K562 (cell line): ENCODE results near the gene FTO. TPM values are rescaled to one million over a fixed set of nuclear protein-coding genes. Genes with fewer than 3 reads are reported as not detected.

ENCODE experiments used
- ARID2 ChIP-seq: fragments of 450-650 bp; IDR thresholded peaks from 2 replicates; pipeline ENCODE4 v1.6.1; 2017; ENCODE audit warnings: antibody characterized with exemption, mild to moderate bottlenecking
- CCAR2 ChIP-seq: fragments of 200-400 bp; formaldehyde crosslinking; IDR thresholded peaks from 2 replicates; pipeline ENCODE4 v1.6.1; 2017; ENCODE audit warnings: mild to moderate bottlenecking, low read depth, low read length
- HCFC1 ChIP-seq: IDR thresholded peaks from 2 replicates; pipeline ENCODE4 v1.6.1; 2012; ENCODE audit warnings: low read depth, low read length, improper control_type of control experiment
- HOXB6 ChIP-seq: fragments of 250-450 bp; sonication (Bioruptor Pico); IDR thresholded peaks from 2 replicates; pipeline ENCODE4 v1.5.1; 2022; ENCODE audit warnings: mild to moderate bottlenecking, borderline replicate concordance
- HSF4 ChIP-seq: fragments of 250-450 bp; sonication (Bioruptor Pico); IDR thresholded peaks from 2 replicates; pipeline ENCODE4 v2.1.2; 2022; ENCODE audit warnings: mild to moderate bottlenecking, moderate library complexity, borderline replicate concordance
- KLF1 ChIP-seq: fragments of 450-650 bp; IDR thresholded peaks from 2 replicates; pipeline ENCODE4 v1.6.1; 2016; ENCODE audit warnings: missing genetic modification characterization, missing compliant biosample characterization
- NR2C2 ChIP-seq, 2 experiments: fragments of 200-800 bp in 1 of 2; sonication (Bioruptor generic) in 1 of 2; sonication (generic) in 1 of 2; formaldehyde crosslinking in 1 of 2; IDR thresholded peaks; 2 replicates each; pipeline versions ENCODE4 v1.6.1 to v1.8.0; 2016 to 2022; ENCODE audit warnings: mild to moderate bottlenecking in 1 of 2, missing compliant biosample characterization in 1 of 2, missing genetic modification characterization in 1 of 2, missing genetic modification reagents in 1 of 2
- POLR2H ChIP-seq: IDR thresholded peaks from 2 replicates; pipeline ENCODE4 v1.6.1; 2016; ENCODE audit warnings: missing genetic modification characterization, low read depth, mild to moderate bottlenecking, control low read depth, missing compliant biosample characterization, moderate library complexity
- SMARCB1 ChIP-seq: IDR thresholded peaks from 2 replicates; pipeline ENCODE4 v1.6.1; 2011; ENCODE audit warnings: improper control_type of control experiment, low read depth; ENCODE audit not compliant: insufficient read length
- SMC3 ChIP-seq: conservative IDR thresholded peaks from 2 replicates; pipeline ENCODE4 v1.6.1; 2011; ENCODE audit warnings: low read depth, low read length, improper control_type of control experiment; ENCODE audit not compliant: insufficient read depth
- STAG1 ChIP-seq: sonication (generic); formaldehyde crosslinking; IDR thresholded peaks from 2 replicates; pipeline ENCODE4 v1.5.0; 2020; ENCODE audit warnings: missing genetic modification reagents, borderline replicate concordance
- ZNF197 ChIP-seq: fragments of 200-800 bp; sonication (Bioruptor generic); IDR thresholded peaks from 2 replicates; pipeline ENCODE4 v1.6.1; 2016; ENCODE audit warnings: low read depth, missing genetic modification characterization, missing compliant biosample characterization
- ZNF277 ChIP-seq: fragments of 250-450 bp; sonication (Bioruptor Pico); IDR thresholded peaks from 2 replicates; pipeline ENCODE4 v1.8.0; 2022; ENCODE audit warnings: inconsistent platforms, mild to moderate bottlenecking, moderate library complexity, borderline replicate concordance
- ZNF766 ChIP-seq: fragments of 200-800 bp; sonication (Bioruptor generic); conservative IDR thresholded peaks from 2 replicates; pipeline ENCODE4 v1.6.1; 2016; ENCODE audit warnings: missing genetic modification characterization, missing compliant biosample characterization
- polyA plus RNA-seq, 8 experiments: library from polyadenylated mRNA; depleted of rRNA in 4 of 8; stranded (reverse) in 5 of 8; unstranded in 3 of 8; fragments of >200 nt; fragmentation: Nextera tagmentation in 2 of 8; fragmentation: Illumina TruSeq in 1 of 8; extraction: Ambion mirVana in 2 of 8; extraction: Trizol in 1 of 8; gene quantifications; 2 replicates each; pipeline versions ENCODE4 v1.2.1 to v1.2.3, GENCODE V29; 2011 to 2014; ENCODE audit warnings: inconsistent platforms in 1 of 8, missing spikeins in 1 of 8
- total RNA-seq, 7 experiments: library from RNA; depleted of rRNA in 6 of 7; stranded (reverse); fragments of >200 nt in 6 of 7; fragmentation: Illumina TruSeq in 2 of 7; extraction: Trizol in 2 of 7; gene quantifications; 2 replicates each; pipeline versions ENCODE4 v1.2.1 to v1.2.3, GENCODE V29; 2011 to 2021; ENCODE audit warnings: low replicate concordance in 1 of 7
- TF ChIP-seq, protein P1 (sequence below): sonication (generic); formaldehyde crosslinking; IDR thresholded peaks from 2 replicates; pipeline ENCODE4 v1.9.0; 2022; ENCODE audit warnings: mild to moderate bottlenecking, missing genetic modification reagents

FTO gene
- total and polyA plus RNA-seq, 9 of the 15 experiments (the other 6 are each of a cell fraction or from before 2014, with no cell fraction given): 11.3 to 27.7 (median 25.5) TPM

DNA sequence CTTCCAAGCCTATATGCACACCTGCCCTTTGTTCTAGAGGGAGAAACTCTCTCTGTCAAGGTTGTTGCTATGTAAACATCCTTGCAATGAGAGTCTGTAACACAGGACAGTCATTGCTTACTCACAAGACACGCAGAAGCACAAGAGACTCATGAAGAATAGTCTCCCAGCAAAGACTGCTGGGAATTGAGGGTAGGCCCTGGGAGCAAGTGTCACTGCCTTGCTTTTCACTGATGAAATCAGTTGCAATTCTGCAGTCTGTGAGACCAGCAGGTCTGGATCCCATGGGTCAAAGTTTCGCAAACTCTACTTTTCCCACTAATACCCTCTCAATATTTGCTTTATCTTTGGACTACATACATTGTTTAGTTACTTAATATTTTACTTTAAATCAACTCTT lies 177.4 kb downstream of the FTO start (continued):
- TF ChIP-seq POLR2H (tag) (0 out of 2 replicates have a peak, but pooled peaks have one; percentile 32), ZNF197 (CRISPR knock-in tag) (no peak), SMARCB1 (no peak), KLF1 (tag) (no peak), CCAR2 (no peak), HSF4 (peak; percentile 63; the same call in 1 of the 2 replicates), ZNF277 (CRISPR knock-in tag) (no peak), HCFC1 (no peak), ZNF766 (CRISPR knock-in tag) (0 out of 2 replicates have a peak, but pooled peaks have one; percentile 42), ARID2 (no peak), STAG1 (no peak), HOXB6 (CRISPR knock-in tag) (no peak), SMC3 (no peak), NR2C2 (CRISPR knock-in tag; IDR thresholded peaks at IDR 0.05) (no peak), NR2C2 (tag; IDR thresholded peaks at IDR 0.05) (peak; percentile 76; the same call in 1 of the 2 replicates)
- TF ChIP-seq, protein P1, sequence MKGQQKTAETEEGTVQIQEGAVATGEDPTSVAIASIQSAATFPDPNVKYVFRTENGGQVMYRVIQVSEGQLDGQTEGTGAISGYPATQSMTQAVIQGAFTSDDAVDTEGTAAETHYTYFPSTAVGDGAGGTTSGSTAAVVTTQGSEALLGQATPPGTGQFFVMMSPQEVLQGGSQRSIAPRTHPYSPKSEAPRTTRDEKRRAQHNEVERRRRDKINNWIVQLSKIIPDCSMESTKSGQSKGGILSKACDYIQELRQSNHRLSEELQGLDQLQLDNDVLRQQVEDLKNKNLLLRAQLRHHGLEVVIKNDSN: no peak
- TF ChIP-seq, all 486 proteins: peak for 28
